Breast epithelium (tissue), 3 donors: ENCODE data around the gene FADS2.

Experiments used
- POLR2A ChIP-seq: fragments of 450-650 bp; IDR thresholded peaks from one replicate; pipeline ENCODE4 v1.6.1; 2016; ENCODE audit warnings: antibody characterized with exemption, mild to moderate bottlenecking, moderate library complexity
- POLR2AphosphoS5 ChIP-seq, 3 donors: sonication (generic); formaldehyde crosslinking; IDR thresholded peaks; one replicate each; pipeline ENCODE4 v1.6.1; 2017; ENCODE audit warnings: antibody characterized with exemption in 3 of 3
- TF ChIP-seq, protein P1 (sequence below), 3 donors: fragments of 450-650 bp; IDR thresholded peaks; one replicate each; pipeline ENCODE4 v1.5.1; 2016 to 2017; ENCODE audit warnings: antibody characterized with exemption in 3 of 3, mild to moderate bottlenecking in 3 of 3, moderate library complexity in 3 of 3

DNA sequence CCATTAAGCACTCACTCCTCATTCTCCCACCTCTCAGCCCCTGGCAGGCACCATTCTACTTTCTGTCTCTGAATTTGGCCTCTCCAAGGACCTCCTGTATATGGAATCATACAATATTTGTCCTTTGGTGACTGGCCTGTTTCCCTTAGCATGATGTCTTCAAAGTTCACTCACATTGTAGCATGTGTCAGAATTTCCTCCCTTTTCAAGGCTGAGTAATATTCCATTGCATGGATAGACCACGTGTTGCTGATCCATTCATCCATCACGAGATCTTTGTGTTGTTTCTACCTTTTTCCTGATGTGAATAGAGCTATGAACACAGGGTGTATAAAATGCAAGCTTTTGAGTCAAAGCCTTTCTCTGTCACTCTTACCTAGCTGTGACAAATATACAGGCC, 11.6 kb downstream of the FADS2 start:
- TF ChIP-seq, protein P1, sequence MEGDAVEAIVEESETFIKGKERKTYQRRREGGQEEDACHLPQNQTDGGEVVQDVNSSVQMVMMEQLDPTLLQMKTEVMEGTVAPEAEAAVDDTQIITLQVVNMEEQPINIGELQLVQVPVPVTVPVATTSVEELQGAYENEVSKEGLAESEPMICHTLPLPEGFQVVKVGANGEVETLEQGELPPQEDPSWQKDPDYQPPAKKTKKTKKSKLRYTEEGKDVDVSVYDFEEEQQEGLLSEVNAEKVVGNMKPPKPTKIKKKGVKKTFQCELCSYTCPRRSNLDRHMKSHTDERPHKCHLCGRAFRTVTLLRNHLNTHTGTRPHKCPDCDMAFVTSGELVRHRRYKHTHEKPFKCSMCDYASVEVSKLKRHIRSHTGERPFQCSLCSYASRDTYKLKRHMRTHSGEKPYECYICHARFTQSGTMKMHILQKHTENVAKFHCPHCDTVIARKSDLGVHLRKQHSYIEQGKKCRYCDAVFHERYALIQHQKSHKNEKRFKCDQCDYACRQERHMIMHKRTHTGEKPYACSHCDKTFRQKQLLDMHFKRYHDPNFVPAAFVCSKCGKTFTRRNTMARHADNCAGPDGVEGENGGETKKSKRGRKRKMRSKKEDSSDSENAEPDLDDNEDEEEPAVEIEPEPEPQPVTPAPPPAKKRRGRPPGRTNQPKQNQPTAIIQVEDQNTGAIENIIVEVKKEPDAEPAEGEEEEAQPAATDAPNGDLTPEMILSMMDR (IDR thresholded peaks at IDR 0.05) = no peak
- TF ChIP-seq POLR2AphosphoS5 (IDR thresholded peaks at IDR 0.05) = no peak
- TF ChIP-seq POLR2A = no peak
